MM.1S (cell line): Measurements from ENCODE around the gene MTERF2.

ENCODE experiments used
- EZH2 ChIP-seq: fragments of 300-600 bp; sonication (generic); optimal IDR thresholded peaks from 2 replicates; pipeline ENCODE3; 2017; ENCODE audit warnings: low read depth, mild to moderate bottlenecking, antibody characterized with exemption, low read length, mixed read lengths
- EZH2phosphoT487 ChIP-seq: fragments of 300-600 bp; sonication (generic); IDR thresholded peaks from 2 replicates; pipeline ENCODE4 v1.6.1; 2018; ENCODE audit warnings: antibody characterized with exemption, low read length
- TF ChIP-seq, protein P1 (sequence below): fragments of 300-600 bp; sonication (generic); IDR thresholded peaks from 2 replicates; pipeline ENCODE4 v1.5.1; 2016; ENCODE audit warnings: antibody characterized with exemption, low read length, mixed read lengths

- TF ChIP-seq, protein P1, sequence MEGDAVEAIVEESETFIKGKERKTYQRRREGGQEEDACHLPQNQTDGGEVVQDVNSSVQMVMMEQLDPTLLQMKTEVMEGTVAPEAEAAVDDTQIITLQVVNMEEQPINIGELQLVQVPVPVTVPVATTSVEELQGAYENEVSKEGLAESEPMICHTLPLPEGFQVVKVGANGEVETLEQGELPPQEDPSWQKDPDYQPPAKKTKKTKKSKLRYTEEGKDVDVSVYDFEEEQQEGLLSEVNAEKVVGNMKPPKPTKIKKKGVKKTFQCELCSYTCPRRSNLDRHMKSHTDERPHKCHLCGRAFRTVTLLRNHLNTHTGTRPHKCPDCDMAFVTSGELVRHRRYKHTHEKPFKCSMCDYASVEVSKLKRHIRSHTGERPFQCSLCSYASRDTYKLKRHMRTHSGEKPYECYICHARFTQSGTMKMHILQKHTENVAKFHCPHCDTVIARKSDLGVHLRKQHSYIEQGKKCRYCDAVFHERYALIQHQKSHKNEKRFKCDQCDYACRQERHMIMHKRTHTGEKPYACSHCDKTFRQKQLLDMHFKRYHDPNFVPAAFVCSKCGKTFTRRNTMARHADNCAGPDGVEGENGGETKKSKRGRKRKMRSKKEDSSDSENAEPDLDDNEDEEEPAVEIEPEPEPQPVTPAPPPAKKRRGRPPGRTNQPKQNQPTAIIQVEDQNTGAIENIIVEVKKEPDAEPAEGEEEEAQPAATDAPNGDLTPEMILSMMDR, result no peak
- TF ChIP-seq EZH2 (no peak), EZH2phosphoT487 (no peak)
Measured at GRCh38 chr12:106950591-106950990, 36.4 kb downstream of the MTERF2 start.
